Activated naive CD4-positive, alpha-beta T cell treated with anti-CD3 and anti-CD28 coated beads, Interleukin-2, amount 10 ng/mL, durations not matched to agents 7 days and 5 days (primary cell): ENCODE measurements around the gene FBXL16.

Experiments used
- CTCF ChIA-PET: fragments of 350-600 bp; sonication (Branson Sonifier 250); formaldehyde crosslinking; loops from one replicate; lab custom pipeline; 2021; ENCODE audit warnings: antibody characterized with exemption; lab: Charles Lee
- DNase-seq: peaks from one replicate; pipeline ENCODE4 v3.0.0-alpha.2; 2020
- H3K27ac Mint-ChIP-seq: one replicate; pipeline ENCODE4 v1.8.0; 2021; ENCODE audit warnings: mild to moderate bottlenecking, moderate library complexity, mixed read lengths
- H3K27me3 Mint-ChIP-seq: one replicate; pipeline ENCODE4 v1.8.0; 2021; ENCODE audit warnings: mild to moderate bottlenecking, mixed read lengths
- H3K36me3 Mint-ChIP-seq: one replicate; pipeline ENCODE4 v1.8.0; 2021; ENCODE audit warnings: mixed read lengths
- H3K4me1 Mint-ChIP-seq: one replicate; pipeline ENCODE4 v1.8.0; 2021; ENCODE audit warnings: mixed read lengths
- H3K4me3 Mint-ChIP-seq: one replicate; pipeline ENCODE4 v1.8.0; 2021; ENCODE audit warnings: mild to moderate bottlenecking, moderate library complexity, mixed read lengths
- H3K9me3 Mint-ChIP-seq: one replicate; pipeline ENCODE4 v1.8.0; 2021; ENCODE audit warnings: mixed read lengths

FBXL16 gene

DNA sequence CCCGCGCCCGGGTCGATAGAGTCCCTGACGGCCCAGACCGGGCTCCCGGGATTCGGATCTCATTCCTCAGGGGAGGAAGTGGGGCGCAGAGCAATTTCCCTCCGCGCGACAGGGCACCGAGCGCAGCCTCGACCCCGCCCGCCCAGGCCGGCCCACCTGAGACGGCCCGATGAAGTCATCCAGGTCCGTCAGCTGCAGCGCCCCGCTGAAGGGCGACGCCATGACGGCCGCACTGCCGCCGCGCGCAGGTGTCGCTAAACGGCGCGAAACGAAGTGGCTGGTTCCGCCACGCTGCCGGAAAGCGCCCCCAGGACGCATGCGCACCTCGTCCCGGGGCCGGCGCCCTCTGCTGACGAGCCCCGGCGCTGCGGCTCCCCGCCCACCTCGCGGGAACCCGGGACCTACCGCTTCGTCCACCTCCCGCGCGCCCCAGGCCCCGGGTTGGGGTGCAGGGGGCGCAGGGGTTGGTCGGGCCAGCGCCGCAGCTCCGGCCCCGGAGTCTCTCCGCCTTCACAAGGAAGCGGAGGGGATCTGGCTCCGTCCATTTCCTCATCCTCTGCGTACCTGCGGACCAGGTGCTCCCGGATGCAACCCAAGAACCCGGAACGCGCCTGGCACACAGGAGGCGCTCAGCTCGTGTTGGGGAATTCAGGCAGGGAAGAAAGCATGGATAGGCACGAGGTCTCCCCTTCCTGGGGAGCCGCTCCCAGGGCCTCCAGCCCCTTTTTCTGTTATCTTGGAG lies 35.3 kb upstream of the FBXL16 start, which contains the start of gene CIAO3:
TSS of gene CIAO3 (minus strand) at position 234 of the 742 bp plus-strand sequence. CDS start at position 222, 12 bp downstream.
- Mint-ChIP-seq H3K27me3 (no peaks in the 10 kb centered on the region), H3K36me3 (peaks cover 8% of the 10 kb centered on the region), H3K4me1 (peaks cover 20% of the 10 kb centered on the region), H3K9me3 (no peaks in the 10 kb centered on the region), H3K4me3 (peak within 1 kb of the TSS; percentile 79), H3K27ac (peak within 1 kb of the TSS; percentile 65)
- peak; percentile 92 for DNase-seq
- CTCF ChIA-PET = interaction anchor here (0.9 to 2.3 kb wide), 7 partner anchors 9 to 44 kb away, joined by 3 to 11 read pairs (median 4); no protein-coding TSS in a partner anchor

DNA sequence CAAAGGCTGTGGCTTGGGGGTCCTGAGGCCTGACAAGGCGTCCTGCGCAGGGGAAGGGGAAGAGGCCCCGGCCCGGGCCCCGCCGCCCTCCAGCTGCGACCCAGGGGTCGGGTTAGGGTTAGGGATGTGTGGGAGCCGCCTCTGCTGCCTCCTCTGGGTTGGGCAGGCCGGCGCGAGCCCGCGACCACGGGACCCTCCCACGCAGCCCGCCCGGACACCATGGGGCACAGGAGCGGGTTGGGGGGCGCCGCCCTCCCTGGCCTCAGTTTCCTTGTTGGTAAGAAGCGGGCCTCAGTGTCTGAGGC lies 34.8 kb upstream of the FBXL16 start:
- Mint-ChIP-seq H3K27ac (peak overlapping the region; percentile 65), H3K27me3 (no peaks in the 10 kb centered on the region), H3K36me3 (peaks cover 8% of the 10 kb centered on the region), H3K4me3 (peak overlapping the region; percentile 79), H3K4me1 (peaks cover 24% of the 10 kb centered on the region), H3K9me3 (no peaks in the 10 kb centered on the region)
- DNase-seq = peak; percentile 28
- CTCF ChIA-PET = interaction anchor here (1.0 to 2.0 kb wide), 5 partner anchors 8 to 28 kb away, joined by 3 to 11 read pairs (median 4); no protein-coding TSS in a partner anchor

DNA sequence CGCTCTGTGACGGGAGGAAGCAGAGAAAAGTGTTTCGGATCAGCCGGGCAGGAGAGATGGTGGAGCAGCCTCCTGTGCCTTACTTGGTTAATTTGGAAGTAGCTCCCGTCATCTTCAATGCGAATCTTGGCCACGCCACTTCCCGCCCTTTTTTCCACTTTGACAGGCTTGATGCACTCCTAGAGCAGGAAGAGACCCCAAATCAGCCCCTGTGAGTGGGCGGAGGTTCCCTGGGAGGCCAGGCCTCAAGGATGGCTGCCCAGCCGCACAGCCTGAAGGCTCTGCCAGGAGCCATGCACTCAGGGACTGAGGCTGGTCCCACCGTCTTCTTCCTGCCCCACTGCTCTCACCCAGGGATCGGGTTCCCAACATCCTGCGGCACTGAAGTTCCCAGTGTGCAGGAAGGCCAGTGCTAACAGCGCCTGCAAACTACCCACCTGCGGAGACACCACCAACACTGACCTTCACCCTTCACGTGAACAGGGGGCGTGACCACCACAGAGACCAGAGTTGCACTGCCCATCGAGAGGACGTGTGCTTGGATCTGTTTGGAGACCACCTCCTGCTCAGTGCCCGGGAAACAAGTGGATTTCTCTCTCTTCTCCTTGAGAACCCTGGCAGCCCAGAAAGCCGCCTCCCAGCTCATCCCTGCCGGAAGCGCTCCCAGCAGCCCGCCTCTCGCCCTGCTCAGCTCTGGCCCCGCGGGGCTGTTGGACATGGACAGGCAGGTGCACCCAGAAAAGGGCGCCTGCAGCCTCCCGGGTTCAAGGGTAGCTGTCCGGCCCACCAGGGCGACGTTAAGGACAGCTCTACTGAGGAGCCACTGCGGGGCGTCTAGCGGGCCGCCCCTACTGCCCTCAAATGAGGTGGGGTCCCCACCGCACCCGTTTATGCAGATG lies 34.2 kb upstream of the FBXL16 start:
- no peak for DNase-seq
- peak overlapping the region; percentile 79 for H3K4me3 Mint-ChIP-seq
- H3K4me1 Mint-ChIP-seq = peaks cover 28% of the 10 kb centered on the region
- CTCF ChIA-PET = interaction anchor here (1.0 to 2.0 kb wide), 4 partner anchors 8 to 27 kb away, joined by 3 to 11 read pairs (median 4); no protein-coding TSS in a partner anchor
- H3K27me3 Mint-ChIP-seq = no peaks in the 10 kb centered on the region
- H3K27ac Mint-ChIP-seq = peak overlapping the region; percentile 65
- no peaks in the 10 kb centered on the region for H3K9me3 Mint-ChIP-seq
- peaks cover 10% of the 10 kb centered on the region for H3K36me3 Mint-ChIP-seq

DNA sequence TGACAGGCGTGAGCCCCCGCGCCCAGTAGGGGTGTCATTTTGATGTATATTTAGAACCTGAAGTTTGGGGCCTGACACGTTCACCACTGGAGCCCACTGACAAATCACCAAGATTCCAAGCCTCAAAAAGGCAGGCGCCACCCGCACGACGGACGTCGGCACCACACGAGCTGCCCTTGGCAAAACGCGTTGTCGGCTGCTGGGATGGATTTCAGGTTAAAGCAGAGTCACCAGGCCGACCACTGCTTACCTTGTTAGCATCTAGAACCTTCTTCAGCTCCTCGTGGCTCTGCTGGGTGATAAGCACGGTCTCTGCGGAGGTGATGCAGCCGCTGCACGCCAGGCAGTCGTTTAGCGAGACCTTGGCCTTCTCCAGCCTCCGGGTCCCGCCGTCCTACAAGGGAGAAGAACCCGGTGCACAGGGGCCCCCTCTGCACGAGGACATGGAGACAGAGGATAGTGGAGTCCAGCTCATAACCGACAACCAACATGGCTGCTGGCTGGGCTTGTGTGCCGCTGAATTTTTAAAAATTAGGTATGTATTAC lies 31.4 kb upstream of the FBXL16 start:
- Mint-ChIP-seq H3K27ac (no peak overlapping the region), H3K4me3 (no peak overlapping the region), H3K4me1 (peaks cover 28% of the 10 kb centered on the region), H3K9me3 (no peaks in the 10 kb centered on the region), H3K36me3 (peaks cover 14% of the 10 kb centered on the region), H3K27me3 (no peaks in the 10 kb centered on the region)
- CTCF ChIA-PET = interaction anchor here (1.4 to 1.5 kb wide), 3 partner anchors 11 to 16 kb away, joined by 3 to 4 read pairs (median 3); partner anchors contain the start of genes ANTKMT and CCDC78
- no peak for DNase-seq

DNA sequence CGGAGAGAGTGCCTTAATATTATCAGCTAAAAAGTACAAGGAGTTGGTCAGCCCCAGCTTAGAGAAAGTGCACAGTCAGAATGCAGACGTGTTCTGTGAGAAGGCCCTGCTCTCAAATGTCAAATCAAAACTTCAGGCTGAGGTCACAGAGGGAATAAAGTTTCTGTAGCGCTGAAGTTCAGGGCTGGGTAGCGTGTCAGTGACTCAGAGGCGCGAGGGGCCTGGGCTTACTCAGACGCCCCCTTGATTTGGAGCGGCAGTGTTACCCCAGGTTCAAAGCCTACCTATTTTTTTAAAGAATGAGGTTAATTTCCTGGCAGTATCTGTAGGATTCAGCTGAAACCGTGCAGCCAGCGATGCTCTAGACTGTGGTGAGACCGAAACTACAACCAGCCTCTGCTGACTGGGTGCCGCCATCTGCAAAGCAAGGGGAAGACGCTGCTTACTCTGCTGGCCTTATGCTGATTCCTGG lies 30.4 kb upstream of the FBXL16 start:
- CTCF ChIA-PET = interaction anchor here (1.0 to 1.7 kb wide), 7 partner anchors 9 to 23 kb away, joined by 3 to 10 read pairs (median 3); partner anchors contain the start of genes ANTKMT, CCDC78 and METRN
- Mint-ChIP-seq H3K27me3 (no peaks in the 10 kb centered on the region), H3K27ac (peak overlapping the region; percentile 24), H3K4me1 (peaks cover 28% of the 10 kb centered on the region), H3K4me3 (no peak overlapping the region), H3K36me3 (peaks cover 14% of the 10 kb centered on the region), H3K9me3 (no peaks in the 10 kb centered on the region)
- DNase-seq = peak; percentile 48

DNA sequence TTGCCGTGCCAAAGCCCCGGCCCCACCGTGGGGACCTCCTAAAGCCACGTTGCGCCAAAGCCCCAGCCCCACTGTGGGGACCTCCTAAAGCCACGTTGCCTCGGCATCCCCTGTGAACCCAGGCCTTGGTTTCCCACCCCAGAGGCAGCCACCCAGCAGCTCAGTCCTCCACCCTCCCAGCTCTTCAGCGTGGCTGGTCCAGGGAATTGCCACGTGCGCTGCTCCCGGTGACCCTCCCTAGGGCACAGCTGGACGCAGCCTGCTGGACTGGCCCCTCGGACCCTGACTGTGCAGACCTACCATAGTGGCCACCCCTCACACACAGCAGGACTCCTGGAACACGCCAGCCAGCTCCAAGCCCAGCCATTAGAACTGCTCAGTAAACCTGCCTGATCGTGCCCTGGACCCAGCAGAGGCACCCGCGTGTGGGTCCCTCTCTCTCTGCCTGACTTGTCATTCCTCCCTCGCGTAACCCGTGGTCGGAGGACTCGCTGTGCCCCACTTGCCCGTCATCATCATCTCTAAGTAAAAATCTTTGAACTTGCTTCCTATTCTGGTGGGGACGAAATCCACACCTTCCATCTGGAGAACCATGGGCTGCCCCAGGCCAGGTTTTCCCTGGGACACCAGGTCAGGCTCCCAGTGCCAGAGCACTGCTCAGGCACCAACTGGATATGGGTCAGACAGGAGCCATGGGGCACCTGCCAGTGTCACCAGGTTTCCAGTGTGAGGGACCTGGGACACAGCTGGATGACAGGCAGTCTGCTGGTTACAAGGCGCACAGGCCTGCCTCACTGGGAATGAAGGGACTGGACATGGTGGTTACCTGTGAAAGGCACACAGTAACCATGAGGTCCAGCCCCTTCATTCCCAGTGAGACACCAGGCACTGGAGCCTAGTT lies 29.6 kb upstream of the FBXL16 start:
- Mint-ChIP-seq H3K4me3 (no peak overlapping the region), H3K27ac (no peak overlapping the region)

DNA sequence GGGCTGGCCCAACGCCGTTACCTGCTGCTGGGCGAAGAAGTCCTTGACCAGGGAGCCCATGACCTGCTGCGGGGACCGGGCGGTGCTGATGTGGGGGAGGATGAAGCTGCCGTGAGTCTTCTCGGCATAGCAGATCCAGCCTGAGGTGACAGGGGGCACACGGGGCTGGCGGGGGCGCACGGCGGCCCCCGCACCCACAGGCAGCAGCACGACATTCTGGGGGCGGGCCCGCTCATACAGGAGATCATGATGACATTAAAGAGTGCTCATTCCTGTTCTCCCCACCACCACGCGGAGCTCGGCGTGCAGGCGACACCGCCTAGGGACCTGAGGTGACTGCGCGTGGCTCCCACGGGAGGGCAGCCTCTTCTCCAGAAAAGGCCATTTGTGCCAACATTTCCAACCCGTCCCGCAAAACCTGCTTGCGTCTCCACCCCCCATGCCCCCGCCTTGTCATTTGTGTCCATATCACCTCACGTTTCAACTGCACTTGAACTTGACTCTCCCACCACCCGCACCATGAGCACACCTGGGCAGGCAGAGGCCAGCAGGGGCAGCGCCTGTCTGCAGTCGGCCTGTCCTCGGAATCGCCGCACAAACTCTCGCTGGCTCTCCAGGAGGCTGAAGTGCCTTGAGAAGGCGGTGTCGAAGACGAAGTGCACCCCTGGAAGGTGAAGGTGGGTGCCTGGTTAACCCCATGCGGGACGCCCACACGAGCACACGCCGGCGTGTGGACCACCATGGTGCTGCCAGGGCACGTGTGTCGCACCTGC lies 28.8 kb upstream of the FBXL16 start:
- Mint-ChIP-seq H3K9me3 (no peaks in the 10 kb centered on the region), H3K27me3 (no peaks in the 10 kb centered on the region), H3K4me1 (peaks cover 22% of the 10 kb centered on the region), H3K36me3 (peaks cover 14% of the 10 kb centered on the region), H3K4me3 (no peak overlapping the region), H3K27ac (no peak overlapping the region)
- DNase-seq = no peak
- CTCF ChIA-PET = interaction anchor here (0.5 to 1.0 kb wide), 2 partner anchors 13 to 147 kb away, joined by 3 read pairs; no protein-coding TSS in a partner anchor

More for the DNA sequence above, 29.6 kb upstream of the FBXL16 start:
- CTCF ChIA-PET = interaction anchor here (1.0 to 1.7 kb wide), 6 partner anchors 9 to 22 kb away, joined by 3 to 10 read pairs (median 4); partner anchors contain the start of genes ANTKMT, CCDC78 and METRN
- DNase-seq = no peak
- Mint-ChIP-seq H3K36me3 (peaks cover 14% of the 10 kb centered on the region), H3K4me1 (peaks cover 28% of the 10 kb centered on the region), H3K9me3 (no peaks in the 10 kb centered on the region), H3K27me3 (no peaks in the 10 kb centered on the region)

DNA sequence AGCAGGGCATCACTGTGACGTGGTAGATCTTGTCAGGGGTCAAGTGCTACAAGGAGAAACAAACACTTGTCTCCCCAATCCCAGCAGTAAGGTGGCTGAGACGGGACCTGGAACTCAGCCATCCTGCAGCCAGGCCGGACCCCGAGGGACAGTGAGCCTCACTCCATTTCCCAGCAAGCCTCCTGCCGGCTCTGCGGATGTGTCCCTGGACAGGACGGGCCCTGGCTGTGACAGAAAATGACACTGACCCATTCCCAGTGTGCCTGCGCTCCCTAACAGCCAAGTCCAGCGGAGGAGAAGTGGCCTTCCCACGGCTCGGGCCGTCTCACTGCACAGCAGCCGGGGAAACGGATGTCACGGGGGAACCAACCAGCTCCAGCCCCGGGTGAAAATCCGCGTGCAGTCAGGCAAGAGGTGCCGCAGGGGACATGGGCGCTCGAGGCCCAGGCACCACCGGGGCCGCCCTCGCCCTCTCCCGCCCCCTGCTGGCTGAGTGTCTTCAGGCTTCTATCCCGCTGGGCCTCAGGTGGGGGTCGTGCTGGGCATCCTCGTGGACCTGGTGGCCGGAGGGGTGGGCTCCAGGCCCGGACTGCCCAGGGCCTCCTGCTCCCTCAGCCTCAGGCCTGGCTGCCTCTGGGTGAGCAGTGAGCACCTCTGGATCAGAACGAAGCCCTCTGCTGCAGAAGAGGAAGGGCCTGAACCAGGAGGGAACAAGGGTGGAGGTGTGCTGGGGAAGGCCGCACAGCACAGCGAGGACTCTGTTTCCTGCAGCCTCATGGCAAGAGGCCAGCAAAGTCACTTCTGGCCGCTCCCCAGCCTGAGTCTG lies 28.0 kb upstream of the FBXL16 start:
- no peak overlapping the region for H3K4me3 Mint-ChIP-seq
- H3K27me3 Mint-ChIP-seq = no peaks in the 10 kb centered on the region
- peaks cover 18% of the 10 kb centered on the region for H3K4me1 Mint-ChIP-seq
- H3K9me3 Mint-ChIP-seq = no peaks in the 10 kb centered on the region
- H3K27ac Mint-ChIP-seq = no peak overlapping the region
- H3K36me3 Mint-ChIP-seq = peaks cover 14% of the 10 kb centered on the region
- peak; percentile 58 for DNase-seq
- CTCF ChIA-PET = interaction anchor here (0.5 to 2.2 kb wide), 3 partner anchors 12 to 146 kb away, joined by 3 to 7 read pairs (median 3); no protein-coding TSS in a partner anchor

DNA sequence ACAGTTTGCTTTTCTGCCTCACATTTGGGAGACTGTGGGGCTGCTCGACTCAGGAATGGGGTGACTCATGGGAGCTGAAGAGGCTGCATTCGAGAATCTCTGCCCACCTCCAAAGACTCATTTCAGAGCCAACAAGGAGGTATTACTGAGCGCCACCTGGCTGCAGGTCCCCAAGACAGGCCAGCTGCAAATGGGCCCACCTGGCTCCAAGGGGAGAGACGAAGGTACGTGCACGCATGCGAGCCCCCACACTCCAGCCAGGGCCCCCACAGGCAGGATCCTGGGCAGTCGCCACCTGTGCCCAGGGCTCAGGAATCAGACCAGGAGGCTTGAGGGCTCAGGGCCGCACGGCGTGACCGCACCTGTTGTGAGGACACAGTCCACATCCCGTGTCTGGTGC lies 27.3 kb upstream of the FBXL16 start:
- H3K27me3 Mint-ChIP-seq = no peaks in the 10 kb centered on the region
- no peaks in the 10 kb centered on the region for H3K9me3 Mint-ChIP-seq
- H3K4me1 Mint-ChIP-seq = peaks cover 16% of the 10 kb centered on the region
- DNase-seq = no peak
- H3K4me3 Mint-ChIP-seq = no peak overlapping the region
- no peak overlapping the region for H3K27ac Mint-ChIP-seq
- CTCF ChIA-PET = interaction anchor here (1.0 to 2.3 kb wide), 4 partner anchors 8 to 20 kb away, joined by 3 to 11 read pairs (median 6); partner anchors contain the start of gene CIAO3
- H3K36me3 Mint-ChIP-seq = peaks cover 12% of the 10 kb centered on the region

DNA sequence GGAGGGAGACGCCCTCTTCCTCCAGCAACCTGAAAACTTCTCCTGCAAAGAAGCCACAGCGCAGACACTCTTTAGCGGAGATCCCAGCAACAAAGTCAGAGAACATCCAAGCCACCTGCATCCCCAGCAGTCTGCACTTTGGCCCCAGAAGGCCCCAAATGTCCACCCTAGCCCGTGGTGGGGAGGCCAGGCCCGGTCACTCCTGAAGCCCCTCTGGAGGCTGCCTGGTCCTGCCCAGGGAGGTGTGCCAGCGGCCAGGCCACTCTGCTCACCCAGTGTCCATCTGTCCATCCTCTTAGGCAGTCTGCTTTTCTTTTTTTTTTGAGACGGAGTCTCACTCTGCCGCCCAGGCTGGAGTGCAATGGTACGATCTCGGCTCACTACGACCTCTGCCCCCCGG lies 26.7 kb upstream of the FBXL16 start:
- DNase-seq = no peak
- Mint-ChIP-seq H3K4me1 (peaks cover 12% of the 10 kb centered on the region), H3K9me3 (no peaks in the 10 kb centered on the region), H3K27ac (no peak overlapping the region), H3K36me3 (peaks cover 9% of the 10 kb centered on the region), H3K27me3 (no peaks in the 10 kb centered on the region), H3K4me3 (no peak overlapping the region)
- CTCF ChIA-PET = interaction anchor here (1.1 to 2.3 kb wide), 3 partner anchors 8 to 20 kb away, joined by 4 to 11 read pairs (median 7); partner anchors contain the start of gene CIAO3

DNA sequence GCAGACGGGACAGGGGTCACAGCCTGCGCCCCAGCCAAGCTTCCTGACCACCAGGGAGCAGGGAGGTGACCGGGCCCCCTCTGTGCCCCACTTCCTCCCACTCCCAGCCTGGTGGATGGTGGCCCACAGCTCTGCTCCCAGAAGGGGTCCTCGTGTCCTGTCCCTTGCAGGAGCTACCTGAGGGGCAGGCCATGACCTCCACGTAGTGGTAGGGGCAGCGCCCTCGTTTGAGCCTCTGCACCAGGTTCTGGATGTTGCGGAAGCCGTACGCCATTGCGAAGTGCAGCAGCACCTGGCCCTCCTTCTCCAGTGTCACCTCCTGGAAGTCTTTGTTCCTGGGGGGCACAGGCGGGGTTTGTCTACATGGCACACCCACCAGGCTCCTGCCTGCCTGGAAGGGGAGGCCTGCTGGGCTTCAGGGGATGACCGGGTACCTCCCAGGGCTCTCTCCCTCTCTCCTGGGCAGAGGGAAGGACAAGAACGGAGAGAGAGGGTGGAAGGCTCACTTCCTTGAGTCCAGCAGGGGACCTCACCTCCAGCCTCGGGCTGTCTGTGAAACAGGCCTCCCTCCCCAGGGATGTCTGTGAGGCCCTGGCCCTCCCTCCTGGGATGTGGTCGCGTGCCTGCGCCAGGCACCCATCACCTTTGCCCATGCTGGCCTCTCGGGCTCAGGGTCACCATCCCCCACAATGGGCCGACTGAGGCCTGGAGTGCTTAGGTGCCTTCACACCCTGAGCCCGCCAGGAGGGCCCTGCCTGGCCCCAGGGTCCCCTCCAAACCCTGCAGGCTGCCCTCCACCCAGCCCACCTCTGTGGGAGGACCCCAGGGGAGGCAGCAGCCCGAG lies 25.3 kb upstream of the FBXL16 start:
- no peak overlapping the region for H3K4me3 Mint-ChIP-seq

More for the DNA sequence above, 25.3 kb upstream of the FBXL16 start:
- no peak for DNase-seq
- H3K27ac Mint-ChIP-seq = no peak overlapping the region
- peaks cover 6% of the 10 kb centered on the region for H3K36me3 Mint-ChIP-seq
- CTCF ChIA-PET = interaction anchor here (1.6 to 2.3 kb wide), 2 partner anchors 10 to 18 kb away, joined by 4 to 11 read pairs; partner anchors contain the start of gene CIAO3
- H3K9me3 Mint-ChIP-seq = no peaks in the 10 kb centered on the region
- peaks cover 10% of the 10 kb centered on the region for H3K4me1 Mint-ChIP-seq
- H3K27me3 Mint-ChIP-seq = peaks cover 10% of the 10 kb centered on the region
